T-helper 17 cell (primary cell): ENCODE measurements around the gene FSD2. TPM values are rescaled to one million over a fixed set of nuclear protein-coding genes. Genes with fewer than 3 reads are reported as not detected.
"Not testable (repeated sequence)": the region's sequence is repeated elsewhere in the genome, so short reads cannot be mapped to it uniquely, and the experiment has no call there.

Experiments
- ATAC-seq: fragments of 150-1000 bp; cut with Tn5 transposase; 2 replicates; pipeline ENCODE4 v1.10.0; 2021; ENCODE audit warnings: mild to moderate bottlenecking, moderate library complexity
- DNase-seq, 3 donors: peaks; one replicate each; pipeline versions ENCODE4 v3.0.0 to v3.0.0-alpha.2; 2020 to 2021
- H3K9me3 ChIP-seq: one replicate; pipeline ENCODE4 v1.7.0; 2013; ENCODE audit warnings: low read length, mild to moderate bottlenecking; ENCODE audit not compliant: control insufficient read depth, poor library complexity, severe bottlenecking
- H3K27ac Mint-ChIP-seq: one replicate; pipeline ENCODE4 v1.8.0; 2022; ENCODE audit warnings: mild to moderate bottlenecking, moderate library complexity, mixed read lengths
- H3K27me3 Mint-ChIP-seq: one replicate; pipeline ENCODE4 v1.8.0; 2022; ENCODE audit warnings: mixed read lengths
- H3K36me3 Mint-ChIP-seq: one replicate; pipeline ENCODE4 v1.8.0; 2022; ENCODE audit warnings: low read depth, mixed read lengths
- H3K4me1 Mint-ChIP-seq: one replicate; pipeline ENCODE4 v1.8.0; 2022; ENCODE audit warnings: mild to moderate bottlenecking, mixed read lengths
- H3K4me3 Mint-ChIP-seq: one replicate; pipeline ENCODE4 v1.8.0; 2022; ENCODE audit warnings: mild to moderate bottlenecking, moderate library complexity, mixed read lengths
- total RNA-seq, 4 donors: library from RNA in 2 of 4; stranded (reverse) in 2 of 4; gene quantifications; one replicate each; pipeline ENCODE4 v1.2.3 and lab custom pipeline; 2022 to 2026

FSD2 gene
- total RNA-seq, 2 donors from 2014 or later: not detected

GRCh38 chr15:82730022-82730530, 75.8 kb downstream of the FSD2 start:
- H3K9me3 ChIP-seq: no peaks in the 10 kb centered on the region
- H3K36me3 Mint-ChIP-seq: no peaks in the 10 kb centered on the region
- no peak overlapping the region for H3K27ac Mint-ChIP-seq
- H3K27me3 Mint-ChIP-seq: peaks cover 4% of the 10 kb centered on the region
- H3K4me1 Mint-ChIP-seq: no peaks in the 10 kb centered on the region
- no peak for ATAC-seq
- no peak overlapping the region for H3K4me3 Mint-ChIP-seq
- DNase-seq: no peak

- Mint-ChIP-seq H3K4me3 (no peak overlapping the region), H3K27ac (no peak overlapping the region), H3K36me3 (no peaks in the 10 kb centered on the region), H3K27me3 (peaks cover 7% of the 10 kb centered on the region), H3K4me1 (no peaks in the 10 kb centered on the region)
- H3K9me3 ChIP-seq: no peaks in the 10 kb centered on the region
- no peak for ATAC-seq
- DNase-seq: no peak
These were observed 79.1 kb downstream of the FSD2 start for GRCh38 chr15:82726816-82727215.

- ATAC-seq (no peak), DNase-seq (no peak)
- H3K36me3 Mint-ChIP-seq: peaks cover 2% of the 10 kb centered on the region
- peaks cover 30% of the 10 kb centered on the region for H3K27me3 Mint-ChIP-seq
- peaks cover 2% of the 10 kb centered on the region for H3K4me1 Mint-ChIP-seq
- no peaks in the 10 kb centered on the region for H3K9me3 ChIP-seq
- no peak overlapping the region for H3K27ac Mint-ChIP-seq
- no peak overlapping the region for H3K4me3 Mint-ChIP-seq
These were observed 90.9 kb downstream of the FSD2 start for GRCh38 chr15:82715003-82715402.

- DNase-seq (no peak), ATAC-seq (no peak)
- Mint-ChIP-seq H3K36me3 (peaks cover 2% of the 10 kb centered on the region), H3K4me3 (no peak overlapping the region), H3K27me3 (peaks cover 30% of the 10 kb centered on the region), H3K4me1 (peaks cover 2% of the 10 kb centered on the region), H3K27ac (no peak overlapping the region)
- no peaks in the 10 kb centered on the region for H3K9me3 ChIP-seq
These were observed 91.9 kb downstream of the FSD2 start for GRCh38 chr15:82714016-82714415.

- no peaks in the 10 kb centered on the region for H3K9me3 ChIP-seq
- DNase-seq: no peak
- peaks cover 2% of the 10 kb centered on the region for H3K36me3 Mint-ChIP-seq
- H3K4me1 Mint-ChIP-seq: peaks cover 2% of the 10 kb centered on the region
- no peak overlapping the region for H3K27ac Mint-ChIP-seq
- peaks cover 30% of the 10 kb centered on the region for H3K27me3 Mint-ChIP-seq
- no peak overlapping the region for H3K4me3 Mint-ChIP-seq
- ATAC-seq: no peak
These were observed 93.8 kb downstream of the FSD2 start for GRCh38 chr15:82712036-82712435.

- ATAC-seq (no peak), DNase-seq (no peak)
- peaks cover 2% of the 10 kb centered on the region for H3K4me1 Mint-ChIP-seq
- peaks cover 2% of the 10 kb centered on the region for H3K36me3 Mint-ChIP-seq
- peaks cover 30% of the 10 kb centered on the region for H3K27me3 Mint-ChIP-seq
- H3K27ac Mint-ChIP-seq: no peak overlapping the region
- H3K4me3 Mint-ChIP-seq: peak overlapping the region; percentile 57
- no peaks in the 10 kb centered on the region for H3K9me3 ChIP-seq
These were observed 94.9 kb downstream of the FSD2 start for GRCh38 chr15:82710926-82711490.

- no peak overlapping the region for H3K27ac Mint-ChIP-seq
These were observed 95.7 kb downstream of the FSD2 start for GRCh38 chr15:82710208-82710555.

DNA sequence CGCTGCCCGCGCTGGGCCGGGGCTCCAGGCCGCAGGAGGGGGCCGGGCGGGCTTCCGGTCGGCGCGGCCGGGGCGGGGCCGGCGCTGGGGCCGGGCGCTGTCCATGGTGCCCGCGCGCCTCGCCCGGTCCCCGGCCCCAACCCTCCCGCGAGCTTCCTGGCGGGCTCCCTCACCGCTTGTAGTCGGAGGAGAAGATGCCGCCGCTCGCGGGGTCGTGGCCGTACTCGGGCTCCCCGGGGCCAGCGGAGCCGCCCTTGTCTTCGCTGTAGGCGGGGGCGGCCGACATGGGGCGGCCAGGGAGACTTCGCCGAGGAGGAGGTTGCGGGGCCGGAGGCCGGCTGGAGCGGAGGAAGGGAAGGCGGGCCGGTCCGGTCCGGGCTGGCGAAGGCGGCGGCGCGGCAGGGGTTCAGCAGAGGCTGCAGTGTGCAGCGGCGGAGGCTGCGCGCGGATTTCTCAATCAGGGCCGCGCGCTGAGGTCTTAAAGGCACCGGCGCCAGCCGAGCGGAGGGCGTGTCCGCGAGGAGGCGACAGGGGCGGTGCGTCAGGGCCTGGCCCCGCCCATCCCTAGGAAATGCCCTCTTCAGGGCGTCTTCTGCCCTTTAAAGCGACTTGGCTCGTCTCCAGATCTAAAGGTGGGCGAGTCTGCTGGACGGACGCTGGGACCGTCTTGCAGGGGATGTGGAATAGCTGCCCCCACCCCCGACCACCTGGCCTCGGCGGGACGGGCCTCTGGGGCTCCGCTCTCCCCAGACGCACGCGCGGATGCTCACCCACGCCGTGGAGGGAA, 96.3 kb downstream of the FSD2 start, which contains the start of gene AP3B2:
AP3B2 (minus strand) TSS at position 455 of the 787 bp plus-strand sequence; CDS start at position 286, 169 bp downstream.
- Mint-ChIP-seq H3K4me1 (peaks cover 2% of the 10 kb centered on the region), H3K36me3 (peaks cover 2% of the 10 kb centered on the region), H3K27ac (no peak within 1 kb of the TSS), H3K27me3 (peaks cover 24% of the 10 kb centered on the region), H3K4me3 (peak within 1 kb of the TSS; percentile 64)
- peak; percentile 54 to 57 (median 56) for DNase-seq
- no peaks in the 10 kb centered on the region for H3K9me3 ChIP-seq
- peak; percentile 94 for ATAC-seq

More at GRCh38 chr15:82710208-82710555, 95.7 kb downstream of the FSD2 start:
- DNase-seq (no peak), ATAC-seq (no peak)
- H3K9me3 ChIP-seq: no peaks in the 10 kb centered on the region
- Mint-ChIP-seq H3K27me3 (peaks cover 27% of the 10 kb centered on the region), H3K36me3 (peaks cover 2% of the 10 kb centered on the region), H3K4me1 (peaks cover 2% of the 10 kb centered on the region), H3K4me3 (peak overlapping the region; percentile 64)

- Mint-ChIP-seq H3K4me3 (no peak overlapping the region), H3K27me3 (peaks cover 22% of the 10 kb centered on the region), H3K4me1 (peaks cover 2% of the 10 kb centered on the region), H3K27ac (no peak overlapping the region), H3K36me3 (peaks cover 2% of the 10 kb centered on the region)
- ATAC-seq: no peak
- DNase-seq: no peak
- no peaks in the 10 kb centered on the region for H3K9me3 ChIP-seq
These were observed 96.8 kb downstream of the FSD2 start for GRCh38 chr15:82709081-82709420.

DNA sequence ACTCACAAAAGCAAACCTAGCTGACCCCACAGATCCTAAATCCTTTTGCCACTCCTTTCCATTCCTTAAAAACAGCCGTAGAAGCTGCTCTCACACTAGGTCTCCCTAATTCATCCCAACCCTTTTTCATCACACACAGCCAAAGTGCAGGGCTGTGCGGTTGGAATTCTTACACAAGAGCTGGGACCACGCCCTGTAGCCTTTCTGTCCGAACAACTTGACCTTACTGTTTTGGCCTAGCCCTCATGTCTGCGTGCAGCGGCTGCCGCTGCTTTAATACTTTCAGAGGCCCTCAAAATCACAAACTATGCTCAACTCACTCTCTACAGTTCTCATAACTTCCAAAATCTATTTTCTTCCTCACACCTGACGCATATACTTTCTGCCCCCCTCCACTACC, 100.0 kb downstream of the FSD2 start:
- H3K27me3 Mint-ChIP-seq, H3K27ac Mint-ChIP-seq, H3K4me1 Mint-ChIP-seq, H3K9me3 ChIP-seq, ATAC-seq, DNase-seq, H3K36me3 Mint-ChIP-seq, H3K4me3 Mint-ChIP-seq: not testable (repeated sequence)

Other genes starting within 250 kb of the FSD2 start
- under 1 TPM; 0.32 to 0.50 TPM for gene CPEB1, start 158.7 kb downstream of the FSD2 start, total RNA-seq
- gene AP3B2, start 96.2 kb downstream of the FSD2 start, total RNA-seq: under 1 TPM; 0.10 TPM
- 10 to 100 TPM; 91.2 to 99.7 TPM for gene WHAMM, start 3.6 kb upstream of the FSD2 start, total RNA-seq
- gene HOMER2, start 146.7 kb upstream of the FSD2 start, total RNA-seq: 1 to 10 TPM; 2.3 to 5.8 TPM
- 10 to 100 TPM; 16.4 to 24.2 TPM for gene RAMAC, start 180.1 kb upstream of the FSD2 start, total RNA-seq
- 10 to 100 TPM; 12.9 to 13.9 TPM for gene C15orf40, start 205.6 kb upstream of the FSD2 start, total RNA-seq